Mucosa of descending colon (tissue), 3 donors: Measurements from ENCODE around the gene ZNF235. TPM values are rescaled to one million over a fixed set of nuclear protein-coding genes. Genes with fewer than 3 reads are reported as not detected.
"Not testable (repeated sequence)": the region's sequence is repeated elsewhere in the genome, so short reads cannot be mapped to it uniquely, and the experiment has no call there.

ENCODE experiments used
- ATAC-seq: fragments of 200-7000 bp; cut with Tn5 transposase; one replicate; pipeline ENCODE4 v1.9.1; 2020; ENCODE audit warnings: mild to moderate bottlenecking, moderate library complexity
- DNase-seq, 3 donors: peaks; one replicate each; pipeline ENCODE4 v3.0.0-alpha.2; 2020
- H3K36me3 ChIP-seq: fragments of 200-600 bp; one replicate; pipeline ENCODE4 v1.8.0; 2021; ENCODE audit warnings: low read depth, mild to moderate bottlenecking
- H3K4me1 ChIP-seq: fragments of 200-600 bp; one replicate; pipeline ENCODE4 v1.8.0; 2021; ENCODE audit warnings: low read depth, mild to moderate bottlenecking
- H3K4me3 ChIP-seq: fragments of 200-600 bp; one replicate; pipeline ENCODE4 v1.8.0; 2021; ENCODE audit warnings: mild to moderate bottlenecking
- H3K9me3 ChIP-seq: fragments of 200-600 bp; one replicate; pipeline ENCODE4 v1.8.0; 2021; ENCODE audit warnings: mild to moderate bottlenecking
- intact Hi-C, 2 donors: fragments of 100-400 bp; cut with DNase I in 1 of 2; cut with micrococcal nuclease in 1 of 2; formaldehyde crosslinking; loops; one replicate each; pipeline versions ENCODE4 v1.11.0 to v1.11.1; 2022; cut with DNase I, micrococcal nuclease
- total RNA-seq, 3 donors: library from RNA; stranded (reverse); fragmentation: NEBNext Ultra II Directional in 2 of 3; extraction: Animal tissue kit (Norgen Biotek cat#: 25700) in 2 of 3; gene quantifications; one replicate each; pipeline versions ENCODE4 v1.2.1 to v1.2.4, GENCODE V29; 2021 to 2023
- TF ChIP-seq, protein P1 (sequence below): fragments of 200-600 bp; IDR thresholded peaks from one replicate; pipeline ENCODE4 v1.8.0; 2022; ENCODE audit warnings: antibody characterized with exemption, mild to moderate bottlenecking
- donor health status: DM: no; HTN: no; CAD: no; lungs with moderate emphysema.
- donor health status: DM: no; HTN: no; CAD: no.
- donor health status: DM: no; HTN: yes; CAD: no.

Gene ZNF235
- total RNA-seq, 3 donors from 2014 or later = 5.0 to 11.7 (median 9.8) TPM

DNA sequence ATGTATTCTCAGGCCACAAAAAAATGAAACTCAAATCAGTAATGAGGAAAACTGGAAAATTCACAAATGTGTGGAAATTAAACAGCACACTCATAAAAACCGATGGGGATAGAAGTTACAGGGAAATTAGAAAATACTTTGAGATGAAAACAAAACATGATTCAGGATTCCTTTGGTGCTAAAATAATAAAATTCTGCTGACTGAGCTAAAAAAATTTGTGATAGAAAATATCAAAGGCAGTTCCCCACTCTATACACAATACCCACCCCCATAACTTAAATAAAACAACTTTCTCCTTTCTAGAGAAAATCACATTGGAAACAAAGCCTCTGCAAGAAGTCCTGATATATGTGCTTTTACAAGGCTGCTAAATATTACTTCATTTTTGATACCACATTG, 46.7 kb downstream of the ZNF235 start:
- no peak for ATAC-seq
- H3K4me3 ChIP-seq = no peak overlapping the region
- TF ChIP-seq, protein P1, sequence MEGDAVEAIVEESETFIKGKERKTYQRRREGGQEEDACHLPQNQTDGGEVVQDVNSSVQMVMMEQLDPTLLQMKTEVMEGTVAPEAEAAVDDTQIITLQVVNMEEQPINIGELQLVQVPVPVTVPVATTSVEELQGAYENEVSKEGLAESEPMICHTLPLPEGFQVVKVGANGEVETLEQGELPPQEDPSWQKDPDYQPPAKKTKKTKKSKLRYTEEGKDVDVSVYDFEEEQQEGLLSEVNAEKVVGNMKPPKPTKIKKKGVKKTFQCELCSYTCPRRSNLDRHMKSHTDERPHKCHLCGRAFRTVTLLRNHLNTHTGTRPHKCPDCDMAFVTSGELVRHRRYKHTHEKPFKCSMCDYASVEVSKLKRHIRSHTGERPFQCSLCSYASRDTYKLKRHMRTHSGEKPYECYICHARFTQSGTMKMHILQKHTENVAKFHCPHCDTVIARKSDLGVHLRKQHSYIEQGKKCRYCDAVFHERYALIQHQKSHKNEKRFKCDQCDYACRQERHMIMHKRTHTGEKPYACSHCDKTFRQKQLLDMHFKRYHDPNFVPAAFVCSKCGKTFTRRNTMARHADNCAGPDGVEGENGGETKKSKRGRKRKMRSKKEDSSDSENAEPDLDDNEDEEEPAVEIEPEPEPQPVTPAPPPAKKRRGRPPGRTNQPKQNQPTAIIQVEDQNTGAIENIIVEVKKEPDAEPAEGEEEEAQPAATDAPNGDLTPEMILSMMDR = no peak
- DNase-seq = no peak
- intact Hi-C loops = no loop called here
- H3K36me3 ChIP-seq = no peaks in the 10 kb centered on the region
- H3K4me1 ChIP-seq = no peaks in the 10 kb centered on the region
- H3K9me3 ChIP-seq = peaks cover 68% of the 10 kb centered on the region

GRCh38 chr19:44255705-44256411, 49.0 kb downstream of the ZNF235 start:
- Histone ChIP-seq H3K9me3 (peaks cover 85% of the 10 kb centered on the region), H3K4me1 (no peaks in the 10 kb centered on the region), H3K4me3 (no peak overlapping the region), H3K36me3 (no peaks in the 10 kb centered on the region)
- ATAC-seq (no peak), DNase-seq (no peak)
- TF ChIP-seq, protein P1 = no peak
- intact Hi-C loops = no loop called here

DNA sequence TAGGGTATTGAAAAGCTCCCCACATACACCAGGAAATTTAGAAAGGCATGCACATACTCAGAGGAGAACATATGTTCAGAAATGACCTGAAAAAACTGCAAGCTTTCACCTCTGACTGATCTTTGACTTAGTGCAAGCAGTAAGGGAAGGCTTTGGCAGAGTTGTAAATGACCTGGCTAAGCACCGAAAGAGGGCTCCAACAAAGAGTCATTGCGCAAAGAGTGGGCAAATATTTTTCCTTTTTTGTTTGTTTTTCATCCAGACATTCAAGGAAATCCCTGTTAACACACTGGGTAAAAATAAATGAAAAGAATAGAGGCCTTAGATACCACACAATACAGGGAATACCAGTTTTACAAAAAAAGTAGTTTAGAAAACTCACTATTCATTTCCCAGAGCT, 50.3 kb downstream of the ZNF235 start:
- DNase-seq = no peak
- intact Hi-C loops = no loop called here

GRCh38 chr19:44253392-44253791, 51.4 kb downstream of the ZNF235 start:
- H3K36me3 ChIP-seq, intact Hi-C loops, ATAC-seq, H3K4me1 ChIP-seq, DNase-seq, H3K4me3 ChIP-seq: not testable (repeated sequence)
- H3K9me3 ChIP-seq = peaks cover 98% of the 10 kb centered on the region

More for the DNA sequence above, 50.3 kb downstream of the ZNF235 start:
- TF ChIP-seq, protein P1 = no peak
- H3K4me1 ChIP-seq = no peaks in the 10 kb centered on the region
- H3K36me3 ChIP-seq = no peaks in the 10 kb centered on the region
- no peak for ATAC-seq
- peaks cover 94% of the 10 kb centered on the region for H3K9me3 ChIP-seq
- no peak overlapping the region for H3K4me3 ChIP-seq

DNA sequence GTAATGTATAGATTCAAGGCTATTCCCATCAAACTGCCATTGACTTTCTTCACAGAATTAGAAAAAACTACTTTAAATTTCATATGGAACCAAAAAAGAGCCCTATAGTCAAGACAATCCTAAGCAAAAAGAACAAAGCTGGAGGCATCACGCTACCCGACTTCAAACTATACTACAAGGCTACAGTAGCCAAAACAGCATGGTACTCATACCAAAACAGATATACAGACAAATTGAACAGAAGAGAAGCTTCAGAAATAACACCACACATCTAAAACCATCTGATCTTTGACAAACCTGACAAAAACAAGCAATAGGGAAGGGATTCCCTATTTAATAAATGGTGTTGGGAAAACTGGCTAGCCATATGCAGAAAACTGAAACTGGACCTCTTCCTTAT, 52.5 kb downstream of the ZNF235 start:
- DNase-seq, H3K4me3 ChIP-seq, H3K36me3 ChIP-seq, intact Hi-C loops, H3K4me1 ChIP-seq, ATAC-seq: not testable (repeated sequence)
- peaks cover 98% of the 10 kb centered on the region for H3K9me3 ChIP-seq

DNA sequence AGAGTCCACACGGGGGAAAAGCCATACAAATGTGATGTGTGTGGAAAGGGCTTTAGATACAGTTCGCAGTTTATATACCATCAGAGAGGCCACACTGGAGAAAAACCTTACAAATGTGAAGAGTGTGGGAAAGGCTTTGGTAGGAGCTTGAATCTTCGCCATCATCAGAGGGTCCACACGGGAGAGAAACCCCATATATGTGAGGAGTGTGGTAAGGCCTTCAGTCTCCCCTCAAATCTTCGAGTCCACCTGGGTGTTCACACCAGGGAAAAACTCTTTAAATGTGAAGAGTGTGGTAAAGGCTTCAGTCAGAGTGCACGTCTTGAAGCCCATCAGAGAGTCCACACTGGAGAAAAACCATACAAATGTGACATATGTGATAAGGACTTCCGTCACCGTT, 68.4 kb downstream of the ZNF235 start:
- H3K36me3 ChIP-seq = peaks cover 20% of the 10 kb centered on the region
- DNase-seq (no peak), ATAC-seq (no peak)
- H3K4me1 ChIP-seq = no peaks in the 10 kb centered on the region
- TF ChIP-seq, protein P1 = no peak
- H3K4me3 ChIP-seq = no peak overlapping the region
- peaks cover 96% of the 10 kb centered on the region for H3K9me3 ChIP-seq
- intact Hi-C loops = no loop called here

Other genes starting within 250 kb of the ZNF235 start
- 1 to 10 TPM; 1.9 to 2.3 (median 2.1) TPM for gene ZNF284, start 232.9 kb downstream of the ZNF235 start, total RNA-seq
- gene ZNF224, start 210.7 kb downstream of the ZNF235 start, total RNA-seq = 10 to 100 TPM; 25.5 to 38.3 (median 29.8) TPM
- 1 to 10 TPM; 2.2 to 4.8 (median 3.2) TPM for gene ZNF225, start 191.6 kb downstream of the ZNF235 start, total RNA-seq
- gene ZNF234, start 163.5 kb downstream of the ZNF235 start, total RNA-seq = 10 to 100 TPM in 2 of 3 donors, 1 to 10 TPM in 1; 4.7 to 11.1 (median 10.9) TPM
- gene ZNF226, start 139.9 kb downstream of the ZNF235 start, total RNA-seq = 10 to 100 TPM; 17.9 to 23.1 (median 23.0) TPM
- gene ZNF227, start 92.5 kb downstream of the ZNF235 start, total RNA-seq = 10 to 100 TPM; 11.3 to 25.3 (median 12.6) TPM
- 1 to 10 TPM; 1.1 to 6.8 (median 1.2) TPM for gene ZNF233, start 45.1 kb downstream of the ZNF235 start, total RNA-seq
- 1 to 10 TPM; 3.5 to 7.5 (median 6.6) TPM for gene ZNF112, start 51.7 kb upstream of the ZNF235 start, total RNA-seq
- 1 to 10 TPM; 1.3 to 4.4 (median 1.5) TPM for gene ZNF285, start 96.6 kb upstream of the ZNF235 start, total RNA-seq
- gene ZNF229, start 143.4 kb upstream of the ZNF235 start, total RNA-seq = 1 to 10 TPM; 1.4 to 6.9 (median 2.5) TPM
- gene ZNF180, start 195.5 kb upstream of the ZNF235 start, total RNA-seq = 10 to 100 TPM in 1 of 3 donors, 1 to 10 TPM in 2; 7.2 to 10.6 (median 9.3) TPM
- gene CEACAM20, start 224.7 kb upstream of the ZNF235 start, total RNA-seq = 1 to 10 TPM in 1 of 3 donors, under 1 TPM in 1, not detected in 1; 0.32 to 1.3 TPM